ENCODE measurements around the gene MAST4.

The MAST4 gene

GRCh38 chr5:66565878-66566277 is 30.3 kb upstream of the MAST4 start:
- no peak overlapping the region for H3K27ac ChIP-seq (replicated peaks)
- H3K27me3 ChIP-seq (ENCODE audit: insufficient read depth, poor library complexity, severe bottlenecking): no peaks in the 10 kb centered on the region
- TF ChIP-seq POLR2AphosphoS5 (IDR thresholded peaks at IDR 0.05; ENCODE audit: low read depth): no peak
- TF ChIP-seq REST (IDR thresholded peaks at IDR 0.05; ENCODE audit: insufficient replicate concordance, low read depth): no peak
- no peak for TF ChIP-seq GABPA (IDR thresholded peaks at IDR 0.05; ENCODE audit: low read depth)
- no peak for TF ChIP-seq CTCF (IDR thresholded peaks at IDR 0.05; ENCODE audit: insufficient read depth, low read length)
- no peak for TF ChIP-seq SPI1 (IDR thresholded peaks at IDR 0.05; ENCODE audit: borderline replicate concordance, low read depth)
- no peak overlapping the region for H3K4me3 ChIP-seq (replicated peaks; ENCODE audit: insufficient read depth, low read length)
- no peak for DNase-seq (ENCODE audit: low read depth in 1 of 2, low spot score in 1 of 2)

GRCh38 chr5:66567474-66567873 is 28.7 kb upstream of the MAST4 start:
- Histone ChIP-seq H3K4me3 (replicated peaks; ENCODE audit: insufficient read depth, low read length) (no peak overlapping the region), H3K27ac (replicated peaks) (no peak overlapping the region), H3K27me3 (ENCODE audit: insufficient read depth, poor library complexity, severe bottlenecking) (no peaks in the 10 kb centered on the region)
- TF ChIP-seq GABPA (IDR thresholded peaks at IDR 0.05; ENCODE audit: low read depth) (no peak), CTCF (IDR thresholded peaks at IDR 0.05; ENCODE audit: insufficient read depth, low read length) (no peak), SPI1 (IDR thresholded peaks at IDR 0.05; ENCODE audit: borderline replicate concordance, low read depth) (no peak), REST (IDR thresholded peaks at IDR 0.05; ENCODE audit: insufficient replicate concordance, low read depth) (no peak), POLR2AphosphoS5 (IDR thresholded peaks at IDR 0.05; ENCODE audit: low read depth) (no peak)
- DNase-seq (ENCODE audit: low read depth in 1 of 2, low spot score in 1 of 2): no peak

- DNase-seq (ENCODE audit: low read depth in 1 of 2, low spot score in 1 of 2): no peak
- no peak for TF ChIP-seq CTCF (IDR thresholded peaks at IDR 0.05; ENCODE audit: insufficient read depth, low read length)
- TF ChIP-seq SPI1 (IDR thresholded peaks at IDR 0.05; ENCODE audit: borderline replicate concordance, low read depth): no peak
- no peak for TF ChIP-seq GABPA (IDR thresholded peaks at IDR 0.05; ENCODE audit: low read depth)
- TF ChIP-seq REST (IDR thresholded peaks at IDR 0.05; ENCODE audit: insufficient replicate concordance, low read depth): no peak
- TF ChIP-seq POLR2AphosphoS5 (IDR thresholded peaks at IDR 0.05; ENCODE audit: low read depth): no peak
- Histone ChIP-seq H3K27ac (replicated peaks) (no peak overlapping the region), H3K27me3 (ENCODE audit: insufficient read depth, poor library complexity, severe bottlenecking) (no peaks in the 10 kb centered on the region), H3K4me3 (replicated peaks; ENCODE audit: insufficient read depth, low read length) (no peak overlapping the region)
Measured at GRCh38 chr5:66570201-66570600, 26.0 kb upstream of the MAST4 start.
